Prostate gland (tissue), 2 donors: ENCODE measurements around the gene MAML2. TPM values are rescaled to one million over a fixed set of nuclear protein-coding genes. Genes with fewer than 3 reads are reported as not detected.

ENCODE experiments used
- DNase-seq: peaks from one replicate; pipeline ENCODE4 v3.0.0-alpha.2; 2019; ENCODE audit warnings: low spot score
- H3K27ac ChIP-seq, 2 donors: fragments of 200-600 bp; sonication (generic); 2 replicates each; pipeline ENCODE4 v1.5.1; 2017 to 2019
- H3K27me3 ChIP-seq: fragments of 200-600 bp; sonication (generic); replicated peaks from 2 replicates; pipeline ENCODE4 v1.5.1; 2019; ENCODE audit not compliant: insufficient read depth
- H3K36me3 ChIP-seq, 2 donors: fragments of 200-600 bp; sonication (generic); 1 replicate in 1 of 2; 2 replicates in 1 of 2; pipeline versions ENCODE4 v1.5.1 to v1.8.1; 2017 to 2019
- H3K4me1 ChIP-seq: fragments of 200-600 bp; sonication (generic); replicated peaks from 2 replicates; pipeline ENCODE4 v1.5.1; 2019
- H3K4me3 ChIP-seq, 2 donors: fragments of 200-600 bp; sonication (generic); 2 replicates each; pipeline ENCODE4 v1.5.1; 2017 to 2019
- H3K9me3 ChIP-seq: fragments of 200-600 bp; sonication (generic); 2 replicates; pipeline ENCODE4 v1.5.1; 2017
- CTCF ChIP-seq, 4 experiments: fragments of 200-600 bp in 2 of 4; fragments of 450-650 bp in 2 of 4; sonication (generic) in 2 of 4; IDR thresholded peaks; 1 replicate in 3 of 4; 2 replicates in 1 of 4; pipeline ENCODE4 v1.5.1; 2016 to 2019; ENCODE audit warnings: antibody characterized with exemption in 4 of 4, mild to moderate bottlenecking in 2 of 4, moderate library complexity in 2 of 4
- POLR2A ChIP-seq: fragments of 450-650 bp; IDR thresholded peaks from one replicate; pipeline ENCODE4 v1.6.1; 2016; ENCODE audit warnings: antibody characterized with exemption, mild to moderate bottlenecking
- POLR2AphosphoS5 ChIP-seq: sonication (generic); formaldehyde crosslinking; IDR thresholded peaks from one replicate; pipeline ENCODE4 v1.6.1; 2017; ENCODE audit warnings: antibody characterized with exemption
- WGBS: methylation state at CpG from one replicate; pipeline ENCODE4 v1.1.5; 2018; 5-methylcytosine and 5-hydroxymethylcytosine counted together
- intact Hi-C: fragments of 100-400 bp; cut with DNase I; formaldehyde crosslinking; loops from one replicate; pipeline ENCODE4 v1.14.2; 2022
- total RNA-seq, 2 donors: library from RNA; depleted of rRNA; stranded (reverse); fragments of >200 nt; gene quantifications; one replicate each; pipeline ENCODE4 v1.1.0, GENCODE V29; 2016

Gene MAML2
- total RNA-seq, 2 donors from 2014 or later, result 28.9 to 30.4 TPM

GRCh38 chr11:96279018-96279895 lies 63.7 kb downstream of the MAML2 start:
- no peak overlapping the region for H3K27ac ChIP-seq
- 70% methylated on average over 3 of the region's 3 CpGs for WGBS

GRCh38 chr11:96278039-96278897 lies 64.7 kb downstream of the MAML2 start:
- H3K27me3 ChIP-seq, result no peaks in the 10 kb centered on the region
- no peak for DNase-seq
- H3K9me3 ChIP-seq, result no peaks in the 10 kb centered on the region
- H3K27ac ChIP-seq, result no peak overlapping the region
- no peak for TF ChIP-seq POLR2A
- no peak for TF ChIP-seq POLR2AphosphoS5
- no peak for TF ChIP-seq CTCF (IDR thresholded peaks at IDR 0.05)
- no peaks in the 10 kb centered on the region for H3K36me3 ChIP-seq
- no peaks in the 10 kb centered on the region for H3K4me1 ChIP-seq
- H3K4me3 ChIP-seq, result no peak overlapping the region
- intact Hi-C loops, result no loop called here
- 71% methylated on average over 6 of the region's 6 CpGs for WGBS

More at GRCh38 chr11:96279018-96279895, 63.7 kb downstream of the MAML2 start:
- H3K9me3 ChIP-seq, result no peaks in the 10 kb centered on the region
- no peaks in the 10 kb centered on the region for H3K27me3 ChIP-seq
- TF ChIP-seq POLR2AphosphoS5, result no peak
- TF ChIP-seq CTCF (IDR thresholded peaks at IDR 0.05), result no peak
- TF ChIP-seq POLR2A, result no peak
- no peaks in the 10 kb centered on the region for H3K36me3 ChIP-seq
- no peaks in the 10 kb centered on the region for H3K4me1 ChIP-seq
- no peak overlapping the region for H3K4me3 ChIP-seq
- DNase-seq, result no peak
- intact Hi-C loops, result no loop called here

- no peak overlapping the region for H3K4me3 ChIP-seq
- no peak for TF ChIP-seq POLR2AphosphoS5
- no peak for TF ChIP-seq CTCF (IDR thresholded peaks at IDR 0.05)
- TF ChIP-seq POLR2A, result no peak
- H3K36me3 ChIP-seq, result no peaks in the 10 kb centered on the region
- intact Hi-C loops, result no loop called here
- no peaks in the 10 kb centered on the region for H3K9me3 ChIP-seq
- DNase-seq, result no peak
- no peaks in the 10 kb centered on the region for H3K4me1 ChIP-seq
- H3K27ac ChIP-seq, result no peak overlapping the region
- no peaks in the 10 kb centered on the region for H3K27me3 ChIP-seq
Observed at GRCh38 chr11:96277696-96278038, 65.3 kb downstream of the MAML2 start.

DNA sequence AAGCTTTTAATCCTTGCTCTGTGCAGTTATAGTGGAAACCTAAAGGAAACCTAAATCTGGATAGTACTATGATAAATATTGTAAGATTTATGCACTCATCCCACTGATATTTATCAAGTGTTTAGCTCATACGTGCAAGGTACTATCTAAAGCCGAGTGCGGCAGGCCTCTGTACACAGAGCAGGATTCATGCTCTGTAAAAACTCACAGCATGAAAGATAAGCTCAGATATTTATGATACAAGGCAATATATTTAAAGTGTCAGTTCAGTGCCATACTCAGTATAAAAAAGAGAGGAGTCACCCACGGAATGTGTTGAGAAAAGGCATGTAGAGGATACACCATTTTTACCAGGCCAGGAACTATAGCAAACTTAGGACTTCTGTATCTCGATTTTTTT lies 66.2 kb downstream of the MAML2 start:
- Histone ChIP-seq H3K27ac (no peak overlapping the region), H3K36me3 (no peaks in the 10 kb centered on the region), H3K4me1 (no peaks in the 10 kb centered on the region), H3K27me3 (no peaks in the 10 kb centered on the region), H3K4me3 (no peak overlapping the region), H3K9me3 (no peaks in the 10 kb centered on the region)
- DNase-seq, result no peak
- WGBS, result 38% methylated on average over 5 of the region's 5 CpGs
- TF ChIP-seq POLR2A (no peak), POLR2AphosphoS5 (no peak), CTCF (IDR thresholded peaks at IDR 0.05) (no peak)
- intact Hi-C loops, result no loop called here
